HG03039 (cell line): Measurements from ENCODE around the gene PTPRJ.
A peak's percentile ranks its signal among the peaks of the same experiment; 100 is the strongest.
"Not testable (repeated sequence)": the region's sequence is repeated elsewhere in the genome, so short reads cannot be mapped to it uniquely, and the experiment has no call there.

ENCODE experiments used
- ATAC-seq: cut with Tn5 transposase; IDR thresholded peaks from one replicate; pipeline ENCODE4 v1.9.1; 2021; ENCODE audit warnings: mild to moderate bottlenecking, moderate library complexity; ENCODE audit not compliant: unreplicated experiment

PTPRJ gene

GRCh38 chr11:48017105-48017830 lies 36.9 kb downstream of the PTPRJ start:
- ATAC-seq = no peak

DNA sequence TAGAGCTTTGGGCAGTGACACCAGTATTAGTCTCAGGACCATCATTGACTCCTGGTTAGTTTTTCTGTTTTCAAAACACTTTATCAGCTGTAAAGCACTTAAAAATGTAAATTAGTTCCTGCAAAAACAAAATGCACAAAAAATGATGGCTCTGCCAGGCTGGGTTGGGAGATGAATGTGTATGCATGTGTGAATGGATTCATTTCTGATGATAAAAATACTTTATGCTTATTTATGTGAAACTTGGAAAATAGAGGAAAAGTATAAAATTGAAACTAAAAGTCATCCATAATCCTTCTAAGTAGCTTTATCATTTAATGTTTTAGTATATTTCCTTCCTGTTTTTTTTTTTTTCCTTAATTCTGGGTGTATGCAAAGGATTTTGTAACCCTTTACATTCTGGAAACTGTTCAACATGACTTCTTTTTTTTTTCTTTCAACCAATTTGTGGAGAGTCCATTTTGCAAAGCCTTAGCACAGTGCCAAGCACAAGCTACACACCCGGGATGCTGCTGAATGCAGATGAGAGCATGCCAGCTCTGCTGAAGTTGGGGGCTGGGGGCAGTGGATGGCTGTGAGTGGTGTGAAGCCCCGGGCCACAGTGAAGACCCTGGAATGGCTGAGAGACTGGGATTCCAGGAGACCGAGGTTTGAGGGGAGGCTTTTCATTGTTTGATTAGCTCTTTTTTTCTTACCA lies 37.6 kb downstream of the PTPRJ start:
- no peak for ATAC-seq

DNA sequence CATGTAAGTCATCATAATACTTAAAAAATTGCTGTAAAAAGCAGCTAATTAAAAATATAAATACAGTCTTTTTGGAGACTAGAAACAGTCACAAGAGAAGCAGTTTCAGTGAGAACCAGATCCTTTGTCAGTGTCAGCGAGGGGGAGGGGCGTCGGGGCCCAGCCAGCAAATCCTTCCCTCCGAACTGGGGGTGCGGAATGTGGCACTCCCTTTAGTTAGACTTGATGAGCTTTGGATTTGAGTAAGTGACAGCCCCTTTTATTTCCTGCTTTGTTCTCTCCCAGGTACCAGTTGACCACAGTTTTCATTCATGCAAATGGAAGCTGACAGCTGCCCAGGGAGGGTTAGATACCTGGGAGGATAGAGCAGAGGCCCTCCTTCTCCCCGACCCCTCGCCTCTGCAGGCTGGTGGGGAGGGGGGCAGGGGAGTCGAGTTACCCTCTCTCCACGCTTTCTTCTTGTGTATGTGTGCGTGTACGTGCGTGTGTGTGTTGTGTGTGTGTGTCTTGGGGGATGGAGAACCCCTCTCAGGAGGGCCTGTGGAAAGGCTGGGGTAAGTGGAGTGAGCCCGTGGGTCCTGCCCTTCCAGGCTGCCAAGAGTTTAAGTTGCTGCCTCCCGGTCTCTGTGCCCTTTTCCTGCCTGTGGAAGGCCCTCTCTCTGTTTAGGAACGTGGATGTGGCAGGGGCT lies 38.3 kb downstream of the PTPRJ start:
- ATAC-seq = no peak

DNA sequence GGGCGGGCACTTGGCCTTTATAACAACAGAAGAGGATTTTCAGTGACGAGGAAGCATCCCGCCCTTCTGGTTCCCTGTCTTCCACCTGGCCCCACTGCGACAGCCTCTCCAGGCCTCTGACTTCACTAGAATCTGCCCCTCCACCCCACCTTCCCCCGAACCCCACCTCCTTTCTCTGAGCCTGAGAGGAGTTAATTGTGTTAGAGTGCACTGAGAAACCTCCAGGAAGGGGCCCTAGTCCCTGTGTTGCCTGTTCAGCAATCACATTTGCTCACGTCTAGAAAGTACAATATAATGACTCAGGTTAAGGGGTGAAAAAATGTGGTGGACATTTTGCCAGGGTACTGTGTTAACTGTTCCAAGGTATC lies 38.8 kb downstream of the PTPRJ start:
- no peak for ATAC-seq

GRCh38 chr11:48019595-48019994 lies 39.2 kb downstream of the PTPRJ start:
- no peak for ATAC-seq

DNA sequence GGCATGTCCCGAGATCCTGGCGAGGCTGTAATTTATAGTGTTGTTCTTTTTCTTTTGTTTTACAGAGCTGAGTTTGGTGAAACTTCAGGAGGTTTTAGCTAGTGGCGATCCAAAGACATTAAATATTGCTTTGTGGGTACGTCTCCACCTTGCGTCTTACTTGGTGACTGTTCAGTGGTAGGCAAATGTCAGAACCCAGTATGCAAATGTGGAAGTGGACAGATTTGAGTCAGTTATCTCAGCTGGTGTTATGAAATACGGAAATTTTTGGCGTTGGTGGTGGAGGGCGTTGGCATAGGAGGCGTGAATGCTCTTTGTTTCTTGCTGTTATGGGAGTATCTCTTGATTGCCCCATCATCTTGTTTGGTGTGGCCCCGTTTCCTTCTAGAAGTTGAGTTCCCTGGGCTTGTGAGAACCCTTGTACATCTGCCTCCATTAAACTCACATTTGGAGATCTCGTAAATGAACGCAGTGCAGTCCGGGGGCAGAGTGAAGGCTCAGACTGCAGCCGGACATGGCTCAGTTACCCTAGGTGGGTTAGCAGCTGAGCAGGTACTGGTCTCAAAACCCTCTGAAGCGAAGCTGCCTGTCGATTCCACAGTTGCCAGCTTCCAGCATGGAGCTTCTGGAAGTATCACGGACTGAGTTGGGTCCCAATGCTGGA lies 39.9 kb downstream of the PTPRJ start:
- ATAC-seq = peak; percentile 90

DNA sequence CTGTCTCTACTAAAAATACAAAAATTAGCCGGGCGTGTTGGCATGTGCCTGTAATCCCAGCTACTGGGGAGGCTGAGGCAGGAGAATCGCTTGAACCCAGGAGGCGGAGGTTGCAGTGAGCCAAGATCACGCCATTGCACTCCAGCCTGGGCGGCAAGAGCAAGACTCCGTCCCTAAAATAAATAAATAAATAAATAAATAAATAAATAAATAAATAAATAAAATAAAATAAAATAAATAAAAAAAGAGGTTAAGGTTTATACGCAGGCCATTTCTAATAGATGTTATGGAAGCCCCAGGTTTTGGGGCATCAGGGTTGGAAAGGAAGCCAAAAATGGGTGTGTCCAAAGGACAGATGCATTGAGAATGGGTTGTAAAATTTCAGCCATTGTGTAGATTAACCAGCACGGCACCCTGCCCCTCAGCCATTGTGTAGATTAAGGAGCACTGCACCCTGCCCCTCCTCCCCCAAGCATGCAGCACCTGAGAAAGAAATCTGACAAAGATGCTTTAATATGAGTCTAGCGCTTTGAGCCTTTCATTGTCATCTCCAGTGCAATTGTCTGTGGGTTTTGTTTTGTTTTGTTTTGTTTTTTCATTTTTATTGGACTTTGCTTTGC lies 41.0 kb downstream of the PTPRJ start:
- not testable (repeated sequence) for ATAC-seq

DNA sequence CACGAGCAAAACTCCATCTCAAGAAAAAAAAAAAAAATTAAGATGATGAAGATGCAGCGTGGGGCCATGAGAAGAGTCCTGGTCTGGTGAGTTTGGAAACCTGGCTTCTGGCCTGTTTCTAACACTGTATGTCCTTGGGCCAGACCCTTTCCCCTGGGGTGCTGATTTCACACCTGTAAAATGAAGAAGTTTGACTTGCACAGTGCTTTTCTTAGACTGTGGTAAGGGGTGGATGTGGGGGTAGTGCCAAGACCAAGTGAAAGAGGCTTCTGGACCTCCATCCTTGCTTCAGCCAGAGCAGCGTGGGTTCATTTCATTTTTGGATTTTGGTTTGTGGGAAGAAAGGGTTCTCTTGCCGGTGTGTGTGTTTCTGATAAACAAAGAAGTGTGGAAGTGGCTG lies 42.1 kb downstream of the PTPRJ start:
- ATAC-seq = no peak

DNA sequence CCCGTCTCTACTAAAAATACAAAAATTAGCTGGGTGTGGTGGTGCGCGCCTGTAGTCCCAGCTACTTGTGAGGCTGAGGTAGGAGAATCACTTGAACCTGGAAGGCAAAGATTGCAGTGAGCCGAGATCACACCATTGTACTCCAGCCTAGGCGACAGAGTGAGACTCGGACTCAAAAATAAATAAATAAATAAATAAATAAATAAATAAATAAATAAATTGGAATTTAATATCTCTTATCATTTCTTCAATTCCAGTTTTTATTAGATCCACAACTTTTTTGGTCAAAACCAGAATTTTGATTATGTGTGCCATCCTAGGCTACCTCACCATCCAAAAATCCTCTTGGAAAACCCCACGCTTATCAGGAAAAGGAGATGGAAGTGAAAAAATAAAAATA lies 43.2 kb downstream of the PTPRJ start:
- ATAC-seq = not testable (repeated sequence)

DNA sequence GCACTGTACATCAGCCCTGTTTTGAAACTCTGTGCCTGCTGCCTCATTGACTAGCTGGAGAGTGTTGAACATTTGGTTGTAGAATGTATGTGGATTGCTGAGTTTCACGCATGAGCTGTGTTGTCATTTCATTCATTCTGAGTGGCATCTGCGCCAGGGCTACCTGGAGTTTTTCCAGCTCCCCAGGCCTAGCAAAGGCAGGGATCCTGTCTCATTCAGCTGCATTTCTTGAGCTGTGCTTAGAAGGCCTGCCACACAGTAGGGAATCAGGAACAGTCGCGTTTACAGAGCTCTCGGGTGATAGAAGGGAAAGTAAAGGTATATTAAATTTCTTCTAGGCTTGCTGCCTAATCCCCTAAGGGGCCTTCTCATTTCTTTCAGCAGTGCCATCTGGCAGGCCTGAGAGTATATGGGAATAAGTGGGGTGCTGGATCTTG lies 44.3 kb downstream of the PTPRJ start:
- ATAC-seq = no peak

GRCh38 chr11:48025293-48025983 lies 45.1 kb downstream of the PTPRJ start:
- ATAC-seq = no peak

DNA sequence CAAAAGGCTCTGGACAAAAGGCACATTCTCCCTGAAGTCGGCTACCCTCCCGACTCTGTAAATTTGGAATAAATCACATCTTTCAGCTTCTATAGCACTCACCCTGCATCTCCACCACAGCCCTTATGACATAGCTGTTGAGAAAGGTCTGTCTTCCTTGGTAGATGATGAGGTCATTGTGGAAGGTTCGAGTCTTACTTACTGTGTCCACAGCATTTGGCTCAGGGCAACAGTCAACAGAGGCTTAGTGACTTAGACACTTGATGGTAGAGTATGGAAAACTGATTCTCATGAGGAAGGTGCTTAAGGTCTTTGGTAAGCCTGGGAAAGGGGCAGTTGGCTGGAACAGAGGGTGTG lies 45.6 kb downstream of the PTPRJ start:
- no peak for ATAC-seq

DNA sequence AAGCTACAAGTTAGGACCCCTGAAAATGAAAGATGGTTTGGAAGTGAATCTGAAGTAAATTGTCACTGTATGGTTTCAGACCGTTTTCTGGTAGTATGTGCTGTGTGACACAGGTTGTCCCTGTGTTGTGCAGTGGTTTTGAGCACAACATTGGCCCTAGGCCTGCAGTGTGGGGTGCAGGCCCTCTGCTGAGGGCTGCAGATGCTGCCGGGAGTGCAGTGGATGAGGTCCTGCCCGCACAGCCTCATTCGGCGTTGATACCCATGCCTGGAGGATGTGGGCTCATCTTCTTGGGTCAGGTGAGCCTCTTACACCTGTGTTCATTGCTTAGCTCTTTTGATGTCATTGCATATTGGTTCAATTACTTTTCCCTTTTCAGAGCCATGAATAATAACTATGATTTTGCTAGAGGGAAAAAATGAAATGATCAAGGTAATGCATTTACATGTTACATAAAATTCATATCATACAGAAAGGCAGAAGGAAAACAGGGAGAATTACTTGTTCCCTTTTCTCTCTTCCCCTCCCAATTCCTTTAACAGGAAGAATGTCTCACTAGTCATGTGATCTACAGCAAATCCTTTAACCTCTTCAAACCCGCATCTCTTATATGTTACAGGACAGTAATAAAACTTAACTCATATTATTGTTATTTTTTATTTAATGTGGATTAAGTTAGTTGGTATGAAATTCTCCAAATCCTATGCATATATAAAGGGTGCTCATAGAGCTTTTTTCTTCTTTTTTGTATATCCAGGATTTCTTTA lies 48.7 kb downstream of the PTPRJ start:
- ATAC-seq = no peak

GRCh38 chr11:48029681-48030290 lies 49.4 kb downstream of the PTPRJ start:
- ATAC-seq = no peak

DNA sequence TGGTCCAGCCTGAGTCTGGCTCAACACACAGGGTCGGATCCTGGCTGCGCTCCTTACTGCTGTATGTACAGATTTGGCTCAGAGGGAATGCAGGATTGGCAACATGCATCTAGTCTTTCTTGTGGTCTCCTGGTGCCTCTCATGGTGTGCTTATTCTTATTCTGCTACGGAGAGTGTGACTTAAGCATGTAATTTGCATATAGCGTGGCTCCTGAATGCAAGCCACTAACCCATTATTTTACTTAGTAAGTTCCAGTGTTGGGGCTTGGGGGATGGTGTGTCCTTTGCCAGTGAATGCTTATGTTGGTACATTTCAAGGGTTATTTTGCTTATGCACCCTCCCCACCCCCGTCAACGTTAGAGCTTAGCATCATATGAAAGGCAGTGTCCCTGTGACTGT lies 51.2 kb downstream of the PTPRJ start:
- ATAC-seq = no peak

- no peak for ATAC-seq
Measured at GRCh38 chr11:48032721-48033120, 52.4 kb downstream of the PTPRJ start.

DNA sequence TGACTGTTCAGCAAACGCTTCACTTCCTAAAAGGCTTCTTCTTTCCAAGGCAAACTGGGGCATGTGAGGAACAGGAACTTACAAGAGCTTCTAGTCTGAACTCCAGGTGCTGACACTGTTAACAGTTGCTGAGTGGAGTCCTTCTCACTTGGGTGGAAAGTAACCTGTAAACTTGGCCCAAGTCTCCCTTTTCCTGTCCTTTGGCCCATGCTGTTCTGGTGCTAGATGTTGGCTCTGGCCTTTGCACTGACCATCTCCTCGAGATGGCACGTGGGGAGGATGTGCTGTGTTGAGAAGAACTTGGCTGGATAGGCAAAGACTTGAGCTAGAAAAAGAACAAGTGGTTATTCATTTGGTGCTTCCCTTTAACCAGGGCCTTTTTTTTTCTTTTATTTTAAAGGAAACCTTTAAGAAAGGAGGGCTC lies 53.6 kb downstream of the PTPRJ start:
- ATAC-seq = no peak

GRCh38 chr11:48034926-48035871 lies 54.8 kb downstream of the PTPRJ start:
- ATAC-seq = no peak
